HFFc6 (cell line): Measurements from ENCODE around the gene NNMT. TPM values are rescaled to one million over a fixed set of nuclear protein-coding genes. Genes with fewer than 3 reads are reported as not detected.

Source experiments
- DNase-seq: peaks from one replicate; pipeline ENCODE4 v3.0.0-alpha.2; 2018
- H3K27ac Mint-ChIP-seq: 2 replicates; pipeline ENCODE4 v1.8.0; 2020; ENCODE audit warnings: mild to moderate bottlenecking, mixed read lengths
- H3K27me3 Mint-ChIP-seq: 2 replicates; pipeline ENCODE4 v1.8.0; 2021; ENCODE audit warnings: mild to moderate bottlenecking, moderate library complexity, mixed read lengths; ENCODE audit not compliant: insufficient read depth
- H3K36me3 Mint-ChIP-seq: 2 replicates; pipeline ENCODE4 v1.8.0; 2021; ENCODE audit warnings: low read depth, mixed read lengths
- H3K4me1 Mint-ChIP-seq: 2 replicates; pipeline ENCODE4 v1.8.0; 2020; ENCODE audit warnings: low read depth, mixed read lengths
- H3K4me3 Mint-ChIP-seq: 2 replicates; pipeline ENCODE4 v1.8.0; 2020; ENCODE audit warnings: mild to moderate bottlenecking, moderate library complexity, mixed read lengths
- H3K9me3 Mint-ChIP-seq: 2 replicates; pipeline ENCODE4 v1.8.0; 2020; ENCODE audit warnings: mild to moderate bottlenecking, mixed read lengths
- total RNA-seq, 6 experiments: library from RNA; stranded (reverse); fragmentation: NEBNext Ultra II Directional; extraction: Animal tissue kit (Norgen Biotek cat#: 25700); gene quantifications; 2 replicates in 1 of 6; 3 replicates in 5 of 6; pipeline ENCODE4 v1.2.3, GENCODE V29; 2021
- TF ChIP-seq, protein P1 (sequence below): fragments of 200-600 bp; sonication (generic); IDR thresholded peaks from 2 replicates; pipeline ENCODE4 v1.5.0; 2021; ENCODE audit warnings: antibody characterized with exemption, mild to moderate bottlenecking

NNMT gene
- total RNA-seq, 6 experiments from 2014 or later, result 191 to 264 (median 205) TPM

DNA sequence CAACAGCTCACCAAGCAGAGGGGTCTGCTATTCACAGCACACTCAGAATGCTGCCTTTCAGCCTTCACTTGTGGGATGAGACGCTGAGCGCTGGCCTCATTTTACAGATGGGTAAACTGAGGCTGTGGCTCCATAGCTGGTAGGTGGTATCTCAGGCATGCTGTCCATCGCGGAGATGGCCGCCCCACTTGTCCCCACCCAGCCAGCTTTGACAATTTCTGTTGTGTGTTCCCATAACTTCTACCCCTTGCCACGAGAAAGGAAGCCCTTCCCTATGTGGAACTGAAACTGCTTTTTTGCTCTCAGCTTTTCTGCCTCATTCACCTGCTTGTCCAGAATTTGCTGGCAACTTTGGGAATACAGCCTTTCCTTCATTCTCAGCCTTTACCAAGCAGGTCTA, 36.1 kb upstream of the NNMT start:
- Mint-ChIP-seq H3K36me3 (no peaks in the 10 kb centered on the region), H3K27me3 (peaks cover 40% of the 10 kb centered on the region), H3K9me3 (no peaks in the 10 kb centered on the region), H3K4me3 (no peak overlapping the region), H3K27ac (no peak overlapping the region), H3K4me1 (no peaks in the 10 kb centered on the region)
- no peak for DNase-seq
- TF ChIP-seq, protein P1, sequence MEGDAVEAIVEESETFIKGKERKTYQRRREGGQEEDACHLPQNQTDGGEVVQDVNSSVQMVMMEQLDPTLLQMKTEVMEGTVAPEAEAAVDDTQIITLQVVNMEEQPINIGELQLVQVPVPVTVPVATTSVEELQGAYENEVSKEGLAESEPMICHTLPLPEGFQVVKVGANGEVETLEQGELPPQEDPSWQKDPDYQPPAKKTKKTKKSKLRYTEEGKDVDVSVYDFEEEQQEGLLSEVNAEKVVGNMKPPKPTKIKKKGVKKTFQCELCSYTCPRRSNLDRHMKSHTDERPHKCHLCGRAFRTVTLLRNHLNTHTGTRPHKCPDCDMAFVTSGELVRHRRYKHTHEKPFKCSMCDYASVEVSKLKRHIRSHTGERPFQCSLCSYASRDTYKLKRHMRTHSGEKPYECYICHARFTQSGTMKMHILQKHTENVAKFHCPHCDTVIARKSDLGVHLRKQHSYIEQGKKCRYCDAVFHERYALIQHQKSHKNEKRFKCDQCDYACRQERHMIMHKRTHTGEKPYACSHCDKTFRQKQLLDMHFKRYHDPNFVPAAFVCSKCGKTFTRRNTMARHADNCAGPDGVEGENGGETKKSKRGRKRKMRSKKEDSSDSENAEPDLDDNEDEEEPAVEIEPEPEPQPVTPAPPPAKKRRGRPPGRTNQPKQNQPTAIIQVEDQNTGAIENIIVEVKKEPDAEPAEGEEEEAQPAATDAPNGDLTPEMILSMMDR, result no peak

DNA sequence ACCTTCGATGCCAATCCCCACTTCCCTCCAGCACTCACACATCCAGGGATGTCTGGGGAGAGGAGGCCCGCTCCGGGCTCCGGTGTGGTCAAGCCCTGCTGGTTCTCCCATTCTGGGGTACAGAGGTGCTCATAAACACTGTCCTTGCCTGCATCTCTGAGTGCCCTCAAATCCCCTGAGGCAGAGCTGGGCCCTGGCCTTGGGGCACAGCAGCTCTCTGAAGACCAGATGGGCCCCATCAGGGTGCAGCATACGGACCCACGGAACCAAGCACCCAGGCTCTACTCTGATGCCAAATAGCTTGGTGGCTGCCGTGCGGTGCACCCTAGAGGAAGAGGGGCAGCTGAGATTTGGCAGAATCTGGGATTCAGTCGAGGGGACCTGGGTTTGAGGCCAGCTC, 35.7 kb upstream of the NNMT start:
- no peaks in the 10 kb centered on the region for H3K4me1 Mint-ChIP-seq
- H3K36me3 Mint-ChIP-seq, result no peaks in the 10 kb centered on the region
- peaks cover 39% of the 10 kb centered on the region for H3K27me3 Mint-ChIP-seq
- TF ChIP-seq, protein P1, result no peak
- no peak overlapping the region for H3K27ac Mint-ChIP-seq
- no peaks in the 10 kb centered on the region for H3K9me3 Mint-ChIP-seq
- H3K4me3 Mint-ChIP-seq, result no peak overlapping the region
- no peak for DNase-seq

DNA sequence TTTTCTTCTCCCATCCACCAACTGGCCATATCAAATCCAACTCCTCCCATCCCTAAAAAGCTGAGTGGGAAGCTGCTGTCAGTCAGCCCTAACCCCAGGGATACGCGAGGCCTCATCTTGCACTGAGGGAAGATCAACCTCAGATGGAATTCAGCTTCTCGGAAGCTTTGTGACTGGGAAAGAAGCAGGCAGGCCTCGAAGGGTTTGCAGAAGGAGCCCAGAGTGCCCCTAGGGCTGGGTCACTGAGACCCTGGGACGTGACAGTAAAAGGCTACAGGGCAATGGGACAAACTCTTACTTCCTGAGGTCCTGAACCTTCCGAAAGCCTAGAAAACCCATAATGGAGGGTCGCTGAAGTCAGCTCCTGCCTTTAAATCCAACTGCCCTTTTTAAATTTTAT, 34.4 kb upstream of the NNMT start:
- DNase-seq, result no peak
- peaks cover 26% of the 10 kb centered on the region for H3K27me3 Mint-ChIP-seq
- TF ChIP-seq, protein P1, result no peak
- no peaks in the 10 kb centered on the region for H3K9me3 Mint-ChIP-seq
- H3K4me1 Mint-ChIP-seq, result no peaks in the 10 kb centered on the region
- H3K27ac Mint-ChIP-seq, result no peak overlapping the region
- no peaks in the 10 kb centered on the region for H3K36me3 Mint-ChIP-seq
- H3K4me3 Mint-ChIP-seq, result no peak overlapping the region

DNA sequence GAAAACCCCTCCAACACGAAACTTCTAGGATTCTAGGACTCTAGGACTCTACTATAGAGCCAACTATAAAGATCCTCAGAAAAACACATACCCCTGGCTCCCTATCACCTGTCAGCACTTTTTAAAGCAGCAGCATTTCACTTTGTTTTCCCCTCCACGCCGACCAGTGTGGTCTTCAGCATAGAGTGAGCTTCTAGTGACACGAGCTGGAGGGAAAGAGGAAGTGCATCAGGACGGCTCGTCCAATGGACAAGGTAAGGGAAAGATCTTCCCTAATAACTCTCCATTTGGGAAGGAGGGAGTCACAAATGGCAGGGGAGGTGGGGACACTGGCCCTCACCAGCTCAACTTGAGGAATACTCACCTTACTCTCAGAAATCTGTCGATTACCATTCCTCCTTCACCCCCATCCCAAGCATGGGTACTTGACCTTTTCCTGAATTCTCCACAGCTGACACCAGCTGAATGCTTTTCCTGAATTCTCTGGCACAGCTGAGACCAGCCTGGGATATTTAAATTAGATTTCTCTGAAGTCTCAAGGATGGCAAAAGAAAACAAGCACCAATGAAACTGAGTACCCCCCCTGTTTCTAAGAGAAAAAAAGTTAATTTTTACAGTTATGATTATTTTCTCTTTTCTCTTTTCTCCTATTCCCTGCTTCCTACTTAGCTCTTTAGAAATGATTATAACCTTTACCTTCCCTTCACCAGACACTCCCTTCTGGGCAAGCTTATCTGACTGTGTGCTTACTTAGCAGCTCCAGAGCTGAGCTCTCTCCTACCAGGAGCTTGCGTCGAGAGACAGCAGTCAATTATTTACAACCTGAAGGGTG, 33.3 kb upstream of the NNMT start:
- Mint-ChIP-seq H3K36me3 (no peaks in the 10 kb centered on the region), H3K9me3 (no peaks in the 10 kb centered on the region), H3K27me3 (peaks cover 21% of the 10 kb centered on the region), H3K27ac (no peak overlapping the region), H3K4me3 (no peak overlapping the region), H3K4me1 (no peaks in the 10 kb centered on the region)
- TF ChIP-seq, protein P1, result peak; percentile 71
- peak; percentile 36 for DNase-seq

DNA sequence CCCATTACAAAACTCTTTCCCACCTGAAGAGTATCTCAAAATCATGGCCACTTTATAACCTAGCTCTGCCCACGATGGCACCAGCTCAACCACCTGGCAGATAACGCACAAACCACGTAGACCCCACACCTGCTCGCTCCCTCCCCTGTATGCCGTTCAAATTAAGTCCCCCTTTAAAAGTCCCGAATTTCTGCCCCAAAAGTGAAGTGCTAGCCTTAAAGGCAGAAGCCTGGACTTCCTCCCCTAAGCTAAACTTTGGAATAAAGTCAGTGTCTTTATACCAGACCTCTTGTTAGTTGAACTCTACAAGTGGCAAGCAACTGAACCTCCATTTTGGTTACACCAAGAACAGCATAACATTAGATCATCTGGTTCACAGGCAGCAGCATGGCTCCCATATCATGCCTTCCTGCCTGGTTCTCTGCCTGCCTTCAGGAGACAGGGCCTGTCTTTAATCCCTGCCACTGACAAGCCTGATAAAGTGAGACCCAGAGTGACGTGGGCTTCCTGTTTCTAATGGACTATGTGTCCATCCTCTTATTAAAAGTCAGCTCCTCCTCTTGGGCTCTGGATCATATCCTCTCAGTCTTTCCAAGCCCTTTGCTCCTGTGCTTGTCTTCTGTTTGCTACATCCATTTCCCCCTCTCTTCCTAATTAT, 32.6 kb upstream of the NNMT start:
- Mint-ChIP-seq H3K9me3 (no peaks in the 10 kb centered on the region), H3K4me3 (no peak overlapping the region), H3K27ac (no peak overlapping the region)

More for the DNA sequence above, 32.6 kb upstream of the NNMT start:
- Mint-ChIP-seq H3K36me3 (no peaks in the 10 kb centered on the region), H3K27me3 (peaks cover 20% of the 10 kb centered on the region), H3K4me1 (no peaks in the 10 kb centered on the region)
- DNase-seq, result no peak
- TF ChIP-seq, protein P1, result no peak
